IMR-90 (cell line): ENCODE measurements around the gene TMEM131. TPM values are rescaled to one million over a fixed set of nuclear protein-coding genes. Genes with fewer than 3 reads are reported as not detected.

ENCODE experiments used
- ATAC-seq: fragments of 200-7000 bp; cut with Tn5 transposase; 2 replicates; pipeline ENCODE4 v1.9.1; 2020; ENCODE audit warnings: low read depth, mild to moderate bottlenecking, moderate library complexity
- BruUV-seq: library from RNA; stranded (reverse); fragments of 400-500 nt; replicated peaks from 2 replicates; lab custom pipeline; 2021; lab: Mats Ljungman, UMichigan
- CTCF ChIA-PET: fragments of 300-600 bp; formaldehyde crosslinking; extraction: SDS; loops from one replicate; lab custom pipeline; 2021; ENCODE audit warnings: antibody characterized with exemption; lab: Yijun Ruan, JAX
- POLR2A ChIA-PET: fragments of 300-600 bp; sonication (Branson Sonifier 250); formaldehyde crosslinking; loops from one replicate; lab custom pipeline; 2022; ENCODE audit warnings: antibody characterized with exemption; ENCODE audit not compliant: unreplicated experiment; lab: Charles Lee
- DNase-seq: peaks from one replicate; pipeline ENCODE4 v3.0.0; 2013
- H2AFZ ChIP-seq: replicated peaks from 2 replicates; pipeline ENCODE3; 2013; ENCODE audit warnings: low read length, mild to moderate bottlenecking; ENCODE audit not compliant: poor library complexity
- H2AK5ac ChIP-seq: 2 replicates; pipeline ENCODE4 v1.6.1; 2013; ENCODE audit warnings: low read depth, low read length, inconsistent platforms
- H2AK9ac ChIP-seq: replicated peaks from 2 replicates; pipeline ENCODE3; 2013; ENCODE audit warnings: mild to moderate bottlenecking, low read depth, low read length, moderate library complexity; ENCODE audit not compliant: poor library complexity
- H2BK120ac ChIP-seq: 2 replicates; pipeline ENCODE4 v1.6.1; 2013; ENCODE audit warnings: low read depth, low read length, inconsistent platforms
- H2BK15ac ChIP-seq: 3 replicates; pipeline ENCODE4 v1.6.1; 2013; ENCODE audit warnings: low read depth, low read length, inconsistent platforms
- H2BK20ac ChIP-seq: 2 replicates; pipeline ENCODE4 v1.6.1; 2013; ENCODE audit warnings: low read depth, mild to moderate bottlenecking, inconsistent platforms, low read length, moderate library complexity
- H2BK5ac ChIP-seq: 2 replicates; pipeline ENCODE4 v1.6.1; 2013; ENCODE audit warnings: mild to moderate bottlenecking, low read depth, low read length, inconsistent platforms; ENCODE audit not compliant: poor library complexity, severe bottlenecking
- H3K14ac ChIP-seq: replicated peaks from 2 replicates; pipeline ENCODE4 v1.6.1; 2013; ENCODE audit warnings: low read depth, low read length, inconsistent platforms
- H3K18ac ChIP-seq: 2 replicates; pipeline ENCODE4 v1.6.1; 2013; ENCODE audit warnings: low read depth, low read length, control low read depth
- H3K23ac ChIP-seq: 2 replicates; pipeline ENCODE4 v1.6.1; 2013; ENCODE audit warnings: low read depth, low read length, inconsistent platforms
- H3K27ac ChIP-seq: 2 replicates; pipeline ENCODE4 v1.5.1; 2013; ENCODE audit warnings: mild to moderate bottlenecking, control low read depth, low read length; ENCODE audit not compliant: insufficient read depth
- H3K27me3 ChIP-seq: 2 replicates; pipeline ENCODE4 v1.6.1; 2013; ENCODE audit warnings: low read length; ENCODE audit not compliant: control insufficient read depth, insufficient read depth
- H3K36me3 ChIP-seq: 2 replicates; pipeline ENCODE4 v1.6.1; 2013; ENCODE audit warnings: low read length, mixed read lengths; ENCODE audit not compliant: control insufficient read depth, insufficient read depth
- H3K4ac ChIP-seq: 2 replicates; pipeline ENCODE4 v1.6.1; 2013; ENCODE audit warnings: low read depth, low read length, inconsistent platforms
- H3K4me1 ChIP-seq: 2 replicates; pipeline ENCODE4 v1.6.1; 2013; ENCODE audit warnings: low read length, mixed read lengths; ENCODE audit not compliant: control insufficient read depth, insufficient read depth
- H3K4me2 ChIP-seq: 2 replicates; pipeline ENCODE4 v1.6.1; 2013; ENCODE audit warnings: low read depth, mild to moderate bottlenecking, control low read depth, low read length, moderate library complexity
- H3K4me3 ChIP-seq: 2 replicates; pipeline ENCODE4 v1.5.1; 2013; ENCODE audit warnings: low read depth, mild to moderate bottlenecking, control low read depth, low read length, moderate library complexity; ENCODE audit not compliant: insufficient read depth
- H3K56ac ChIP-seq: 2 replicates; pipeline ENCODE4 v1.6.1; 2013; ENCODE audit warnings: low read length, inconsistent platforms; ENCODE audit not compliant: insufficient read depth; ENCODE audit errors: extremely low read depth
- H3K79me1 ChIP-seq, 2 experiments: 2 replicates each; pipeline ENCODE4 v1.6.1; 2013; ENCODE audit warnings: low read length in 2 of 2, inconsistent platforms in 1 of 2, low read depth in 1 of 2
- H3K9ac ChIP-seq: 2 replicates; pipeline ENCODE4 v1.6.1; 2013; ENCODE audit warnings: low read depth, low read length, control low read depth
- H3K9me1 ChIP-seq: 2 replicates; pipeline ENCODE4 v1.6.1; 2013; ENCODE audit warnings: low read length, inconsistent platforms; ENCODE audit not compliant: insufficient read depth
- H3K9me3 ChIP-seq: 2 replicates; pipeline ENCODE4 v1.6.1; 2013; ENCODE audit warnings: low read length; ENCODE audit not compliant: control insufficient read depth, insufficient read depth
- H4K20me1 ChIP-seq: 2 replicates; pipeline ENCODE4 v1.6.1; 2013; ENCODE audit warnings: low read length, inconsistent platforms; ENCODE audit not compliant: insufficient read depth
- H4K5ac ChIP-seq: 2 replicates; pipeline ENCODE4 v1.6.1; 2013; ENCODE audit warnings: mild to moderate bottlenecking, low read depth, low read length, control low read depth
- H4K8ac ChIP-seq, 2 experiments: 2 replicates each; pipeline ENCODE4 v1.6.1; 2013; ENCODE audit warnings: low read depth in 2 of 2, low read length in 2 of 2, control low read depth in 1 of 2, inconsistent platforms in 1 of 2
- H4K91ac ChIP-seq: 2 replicates; pipeline ENCODE4 v1.6.1; 2013; ENCODE audit warnings: low read depth, low read length, inconsistent platforms; ENCODE audit not compliant: insufficient read depth
- BHLHE40 ChIP-seq: fragments of 150-350 bp; IDR thresholded peaks from 2 replicates; pipeline ENCODE4 v1.6.1; 2016; ENCODE audit warnings: mild to moderate bottlenecking, low read depth, low read length
- CEBPB ChIP-seq: IDR thresholded peaks from 2 replicates; pipeline ENCODE4 v1.6.1; 2012; ENCODE audit warnings: low read depth, low read length, improper control_type of control experiment
- CHD1 ChIP-seq: IDR thresholded peaks from 2 replicates; pipeline ENCODE4 v1.6.1; 2012; ENCODE audit warnings: low read depth, low read length, improper control_type of control experiment
- CTCF ChIP-seq: conservative IDR thresholded peaks from 2 replicates; pipeline ENCODE4 v1.5.1; 2012; ENCODE audit warnings: mild to moderate bottlenecking, low read depth, low read length, improper control_type of control experiment
- ELK1 ChIP-seq: fragments of 150-350 bp; IDR thresholded peaks from 2 replicates; pipeline ENCODE4 v1.6.1; 2016; ENCODE audit warnings: low read depth, mild to moderate bottlenecking, low read length, moderate library complexity, borderline replicate concordance
- FOS ChIP-seq: fragments of 150-350 bp; IDR thresholded peaks from 2 replicates; pipeline ENCODE4 v1.6.1; 2016; ENCODE audit warnings: low read depth, low read length
- MAZ ChIP-seq: IDR thresholded peaks from 2 replicates; pipeline ENCODE4 v1.6.1; 2012; ENCODE audit warnings: low read depth, mild to moderate bottlenecking, low read length, improper control_type of control experiment, moderate library complexity, borderline replicate concordance
- MXI1 ChIP-seq: IDR thresholded peaks from 2 replicates; pipeline ENCODE4 v1.6.1; 2012; ENCODE audit warnings: low read depth, mild to moderate bottlenecking, low read length, moderate library complexity, borderline replicate concordance
- NFE2L2 ChIP-seq: fragments of 150-350 bp; IDR thresholded peaks from 2 replicates; pipeline ENCODE4 v1.6.1; 2016; ENCODE audit warnings: low read depth, mild to moderate bottlenecking, low read length
- POLR2A ChIP-seq: IDR thresholded peaks from 2 replicates; pipeline ENCODE4 v1.6.1; 2012; ENCODE audit warnings: mild to moderate bottlenecking, low read depth, low read length
- RCOR1 ChIP-seq: IDR thresholded peaks from 2 replicates; pipeline ENCODE4 v1.6.1; 2012; ENCODE audit warnings: mild to moderate bottlenecking, low read length, improper control_type of control experiment; ENCODE audit not compliant: insufficient replicate concordance
- RFX5 ChIP-seq: IDR thresholded peaks from 2 replicates; pipeline ENCODE4 v1.8.0; 2012; ENCODE audit warnings: low read depth, mild to moderate bottlenecking, low read length, moderate library complexity
- SMC3 ChIP-seq: fragments of 150-350 bp; IDR thresholded peaks from 2 replicates; pipeline ENCODE4 v1.6.1; 2016; ENCODE audit warnings: low read depth, mild to moderate bottlenecking, antibody characterized with exemption, low read length, moderate library complexity
- USF2 ChIP-seq: fragments of 150-350 bp; IDR thresholded peaks from 2 replicates; pipeline ENCODE4 v1.6.1; 2017; ENCODE audit warnings: mild to moderate bottlenecking, antibody characterized with exemption, low read length, low read depth
- whole genome bisulfite sequencing, 2 experiments: methylation state at CpG; one replicate each; pipeline versions ENCODE4 v1.1.5 to v1.1.7; 2013; ENCODE audit warnings: missing lambda C conversion rate in 2 of 2; ENCODE audit not compliant: insufficient read length in 1 of 2; ENCODE audit errors: extremely low coverage in 2 of 2; 5-methylcytosine and 5-hydroxymethylcytosine counted together
- dilution Hi-C: fragments of 300-500 bp; cut with HindIII; formaldehyde crosslinking; loops from one replicate; pipeline ENCODE4 v1.14.3; 2018; ENCODE audit warnings: low sequenced_read_pairs; ENCODE audit not compliant: unreplicated experiment
- in situ Hi-C: fragments of 300-500 bp; cut with MboI; formaldehyde crosslinking; loops from 3 replicates; pipeline ENCODE4 v1.14.3; 2019; ENCODE audit warnings: low sequenced_read_pairs, inconsistent platforms, mixed read lengths
- intact Hi-C: fragments of 100-400 bp; cut with micrococcal nuclease; formaldehyde crosslinking; loops from 2 replicates; pipeline ENCODE4 v1.10.0; 2022
- polyA plus RNA-seq, 3 experiments: library from polyadenylated mRNA; depleted of rRNA; stranded (reverse); fragments of >200 nt; gene quantifications; 2 replicates each; pipeline ENCODE4 v1.2.3, GENCODE V29; 2012; ENCODE audit warnings: low replicate concordance in 1 of 3
- total RNA-seq: library from RNA; depleted of rRNA; stranded (reverse); fragments of >200 nt; gene quantifications from 2 replicates; pipeline ENCODE4 v1.2.3, GENCODE V29; 2012

TMEM131 gene
- total and polyA plus RNA-seq, 2 of the 4 experiments (the other 2 are of a cell fraction) = 13.3 to 14.0 TPM

GRCh38 chr2:97797355-97797754, 198.4 kb downstream of the TMEM131 start:
- ATAC-seq = peak; percentile 91
- Histone ChIP-seq H4K8ac (no peak overlapping the region), H3K79me1 (no peaks in the 10 kb centered on the region), H4K5ac (no peak overlapping the region), H2BK15ac (no peak overlapping the region), H3K27me3 (no peaks in the 10 kb centered on the region), H4K20me1 (no peaks in the 10 kb centered on the region), H2AFZ (no peak overlapping the region), H2BK5ac (no peak overlapping the region), H3K4ac (no peak overlapping the region), H3K56ac (no peak overlapping the region), H3K36me3 (peaks cover 11% of the 10 kb centered on the region), H3K9me3 (no peaks in the 10 kb centered on the region), H3K27ac (no peak overlapping the region), H3K4me3 (no peak overlapping the region), H3K4me1 (peaks cover 4% of the 10 kb centered on the region), H3K18ac (no peak overlapping the region), H3K4me2 (no peak overlapping the region), H2BK20ac (no peak overlapping the region), H4K91ac (no peak overlapping the region), H3K23ac (no peak overlapping the region), H2AK9ac (no peak overlapping the region), H2AK5ac (no peak overlapping the region), H2BK120ac (no peak overlapping the region), H3K9me1 (peaks cover 2% of the 10 kb centered on the region; the same call in 1 of the 2 replicates), H3K14ac (no peak overlapping the region), H3K9ac (no peak overlapping the region)
- BruUV-seq = no TSS peak
- intact Hi-C loops = no loop called here
- ChIA-PET CTCF (no interaction called here), POLR2A (no interaction called here)
- DNase-seq = peak; percentile 30
- dilution Hi-C loops = no loop called here
- no CpG with 5 or more reads among the region's 3 CpGs for WGBS, 2 experiments
- TF ChIP-seq USF2 (no peak), MXI1 (no peak), ELK1 (no peak), SMC3 (no peak), NFE2L2 (no peak), MAZ (no peak), CHD1 (no peak), FOS (no peak), RFX5 (no peak), BHLHE40 (no peak), CTCF (no peak), RCOR1 (no peak), POLR2A (no peak), CEBPB (no peak)
- in situ Hi-C loops = no loop called here
